ENCODE results near the gene SEC14L1. TPM values are rescaled to one million over a fixed set of nuclear protein-coding genes. Genes with fewer than 3 reads are reported as not detected.

SEC14L1 gene
- total and polyA plus RNA-seq, 3 experiments from 2014 or later, result 9.5 to 75.6 (median 73.3) TPM

DNA sequence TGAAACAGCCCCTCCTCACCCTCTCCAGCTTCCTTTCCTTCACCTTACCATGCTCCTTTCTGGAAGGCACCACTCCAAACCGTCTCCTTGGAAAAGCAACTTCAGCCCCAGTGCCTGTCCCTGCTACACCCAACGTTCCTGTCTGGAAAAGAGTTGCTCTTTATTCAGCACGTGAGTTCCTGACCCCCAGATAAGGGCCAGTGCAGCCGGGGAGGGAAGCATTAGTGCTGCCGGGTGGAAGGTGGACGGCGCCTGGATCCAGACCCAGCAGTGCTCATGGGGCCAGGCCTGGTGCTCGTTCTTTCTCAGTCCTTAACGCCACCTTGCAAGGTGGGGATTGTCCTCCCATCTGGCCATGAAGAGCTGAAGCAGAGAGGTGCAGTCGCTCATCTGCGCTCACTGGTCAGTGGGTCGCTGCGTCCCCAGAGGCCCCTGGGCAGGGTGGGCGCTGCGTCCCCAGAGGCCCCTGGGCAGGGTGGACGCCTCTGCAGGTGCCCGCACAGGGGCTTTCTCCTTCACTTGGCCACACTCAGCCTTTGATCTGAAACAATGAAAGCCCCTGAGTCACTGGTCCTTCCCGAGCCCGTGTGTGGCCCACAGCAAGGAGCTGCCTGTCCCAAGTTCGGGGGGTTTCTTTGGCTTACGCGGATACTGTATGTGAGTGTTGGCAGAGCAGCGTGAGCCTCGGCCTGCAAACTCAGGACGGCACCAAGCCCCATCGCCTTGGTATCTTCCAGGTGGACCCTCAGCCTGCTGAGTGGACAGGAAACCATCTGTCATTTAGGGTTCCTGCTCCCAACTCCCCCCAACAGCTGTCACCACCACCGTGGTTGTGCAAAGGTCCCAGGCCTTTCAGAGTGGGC lies 117.1 kb downstream of the SEC14L1 start:
- no peak overlapping the region for H3K4me3 Mint-ChIP-seq
- no peaks in the 10 kb centered on the region for H3K36me3 Mint-ChIP-seq
- H3K9me3 ChIP-seq (ENCODE audit: low read length), result no peaks in the 10 kb centered on the region
- no peaks in the 10 kb centered on the region for H3K27me3 ChIP-seq (ENCODE audit: insufficient read depth, low read length, poor library complexity, severe bottlenecking)
- POLR2A ChIA-PET, result no interaction called here
- H3K9me3 Mint-ChIP-seq, result no peaks in the 10 kb centered on the region
- H3K4me1 Mint-ChIP-seq, result no peaks in the 10 kb centered on the region
- H3K4me3 ChIP-seq (ENCODE audit: low read length), result no peak overlapping the region
- H3K27ac Mint-ChIP-seq, result peak overlapping the region in 1 of 8 donors; percentile 75
- peaks cover 2 to 23% of the 10 kb centered on the region in 2 donors for H3K27me3 Mint-ChIP-seq
- no peaks in the 10 kb centered on the region for H3K36me3 ChIP-seq (ENCODE audit: insufficient read depth, low read length)
- CTCF ChIA-PET, result no interaction called here
- H3K4me1 ChIP-seq (ENCODE audit: insufficient read depth, low read length), result no peaks in the 10 kb centered on the region
- H3K27ac ChIP-seq (ENCODE audit: low read depth, low read length), result no peak overlapping the region
- no peak for DNase-seq

DNA sequence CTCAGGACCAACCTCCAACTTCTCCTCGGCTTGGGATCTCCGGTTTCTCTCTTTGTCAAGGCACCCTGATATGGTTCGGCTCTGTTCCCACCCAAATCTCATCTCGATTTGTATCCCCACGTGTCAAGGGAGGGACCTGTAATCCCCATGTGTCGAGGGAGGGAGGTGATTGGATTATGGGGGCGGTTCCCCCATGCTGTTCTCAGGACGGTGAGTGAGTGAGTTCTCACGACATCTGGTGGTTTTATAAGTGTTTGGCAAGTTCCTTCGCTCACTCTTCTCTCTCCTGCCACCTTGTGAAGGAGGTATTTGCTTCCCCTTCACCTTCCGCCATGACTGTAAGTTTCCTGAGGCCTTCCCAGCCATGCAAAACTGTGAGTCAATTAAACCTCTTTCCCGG lies 117.9 kb downstream of the SEC14L1 start:
- DNase-seq, result no peak
- no peaks in the 10 kb centered on the region for H3K9me3 Mint-ChIP-seq
- POLR2A ChIA-PET, result no interaction called here

DNA sequence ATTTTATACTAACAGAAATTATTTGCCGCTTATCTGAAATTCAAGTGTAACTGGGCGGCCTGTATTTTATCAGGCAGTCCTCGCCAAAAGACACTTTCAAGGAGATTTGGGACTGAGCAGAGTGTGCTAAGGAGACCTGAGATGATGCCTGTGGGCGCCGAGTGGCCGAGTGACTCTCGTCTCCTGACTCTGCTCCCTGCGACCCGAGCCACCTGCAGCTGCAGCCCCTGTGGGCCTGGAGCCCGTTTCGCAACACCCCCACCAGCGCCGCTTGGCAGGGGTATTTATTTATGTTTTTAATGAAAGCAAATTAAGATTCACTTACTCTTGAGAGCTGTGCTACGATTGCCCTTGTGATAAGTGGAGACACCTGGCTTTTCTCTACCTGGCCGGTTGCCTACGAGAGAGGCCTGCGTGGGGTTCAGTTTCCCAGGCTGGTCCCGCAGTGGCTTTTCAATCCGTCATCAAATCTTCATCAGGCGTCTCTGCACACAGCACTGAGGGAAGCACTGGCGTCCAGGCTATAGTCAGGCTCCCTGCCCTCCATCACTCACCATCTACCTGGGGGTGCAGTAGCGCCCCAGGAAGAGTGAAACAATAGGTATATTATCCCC lies 124.0 kb downstream of the SEC14L1 start:
- Histone ChIP-seq H3K4me1 (ENCODE audit: insufficient read depth, low read length) (no peaks in the 10 kb centered on the region), H3K9me3 (ENCODE audit: low read length) (no peaks in the 10 kb centered on the region), H3K36me3 (ENCODE audit: insufficient read depth, low read length) (no peaks in the 10 kb centered on the region), H3K27ac (ENCODE audit: low read depth, low read length) (no peak overlapping the region), H3K4me3 (ENCODE audit: low read length) (no peak overlapping the region), H3K27me3 (ENCODE audit: insufficient read depth, low read length, poor library complexity, severe bottlenecking) (no peaks in the 10 kb centered on the region)
- no peak for DNase-seq
- ChIA-PET CTCF (no interaction called here), POLR2A (no interaction called here)
- no peaks in the 10 kb centered on the region for H3K9me3 Mint-ChIP-seq
- no peak overlapping the region for H3K27ac Mint-ChIP-seq
- H3K36me3 Mint-ChIP-seq, result no peaks in the 10 kb centered on the region
- no peak overlapping the region for H3K4me3 Mint-ChIP-seq
- H3K27me3 Mint-ChIP-seq, result peaks cover 3 to 6% of the 10 kb centered on the region in 2 donors
- H3K4me1 Mint-ChIP-seq, result no peaks in the 10 kb centered on the region

More for the DNA sequence above, 117.9 kb downstream of the SEC14L1 start:
- H3K9me3 ChIP-seq (ENCODE audit: low read length), result no peaks in the 10 kb centered on the region
- no peak overlapping the region for H3K27ac ChIP-seq (ENCODE audit: low read depth, low read length)
- H3K36me3 ChIP-seq (ENCODE audit: insufficient read depth, low read length), result no peaks in the 10 kb centered on the region
- H3K4me1 ChIP-seq (ENCODE audit: insufficient read depth, low read length), result no peaks in the 10 kb centered on the region
- no peaks in the 10 kb centered on the region for H3K36me3 Mint-ChIP-seq
- H3K4me3 Mint-ChIP-seq, result no peak overlapping the region
- H3K4me3 ChIP-seq (ENCODE audit: low read length), result no peak overlapping the region
- peaks cover 2 to 20% of the 10 kb centered on the region in 2 donors for H3K27me3 Mint-ChIP-seq
- H3K27ac Mint-ChIP-seq, result no peak overlapping the region
- no peaks in the 10 kb centered on the region for H3K4me1 Mint-ChIP-seq
- CTCF ChIA-PET, result no interaction called here
- H3K27me3 ChIP-seq (ENCODE audit: insufficient read depth, low read length, poor library complexity, severe bottlenecking), result no peaks in the 10 kb centered on the region

DNA sequence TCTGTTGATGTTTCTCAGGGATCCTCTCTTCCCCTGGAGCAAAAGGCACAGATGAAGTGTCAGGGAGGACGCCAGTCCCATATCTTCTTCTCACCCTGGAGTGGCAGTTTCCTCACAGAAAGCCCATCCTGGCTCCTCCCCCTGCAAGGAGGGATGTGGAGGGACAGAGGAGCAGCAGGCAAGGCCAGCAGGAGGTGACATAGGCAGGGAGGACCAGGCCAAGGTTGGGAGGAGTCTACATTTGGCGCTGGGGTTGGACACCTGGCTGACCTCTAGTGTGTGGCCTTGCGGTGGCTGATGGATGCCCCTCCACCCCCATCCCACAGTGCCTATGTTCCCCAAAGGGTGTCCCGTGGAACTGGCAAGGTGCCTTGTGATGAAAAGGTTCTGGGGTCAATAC lies 125.4 kb downstream of the SEC14L1 start:
- no peak overlapping the region for H3K4me3 Mint-ChIP-seq
- no peaks in the 10 kb centered on the region for H3K4me1 ChIP-seq (ENCODE audit: insufficient read depth, low read length)
- no peaks in the 10 kb centered on the region for H3K9me3 ChIP-seq (ENCODE audit: low read length)
- no peak overlapping the region for H3K27ac Mint-ChIP-seq
- H3K4me3 ChIP-seq (ENCODE audit: low read length), result no peak overlapping the region
- CTCF ChIA-PET, result no interaction called here
- no peaks in the 10 kb centered on the region for H3K36me3 Mint-ChIP-seq
- no peak for DNase-seq
- peaks cover 3 to 14% of the 10 kb centered on the region in 2 donors for H3K27me3 Mint-ChIP-seq
- no peaks in the 10 kb centered on the region for H3K27me3 ChIP-seq (ENCODE audit: insufficient read depth, low read length, poor library complexity, severe bottlenecking)
- POLR2A ChIA-PET, result no interaction called here
- no peaks in the 10 kb centered on the region for H3K9me3 Mint-ChIP-seq
- H3K4me1 Mint-ChIP-seq, result no peaks in the 10 kb centered on the region
- no peak overlapping the region for H3K27ac ChIP-seq (ENCODE audit: low read depth, low read length)
- H3K36me3 ChIP-seq (ENCODE audit: insufficient read depth, low read length), result no peaks in the 10 kb centered on the region

Data from CD8-positive, alpha-beta memory T cell (primary cell).